ENCODE data around the gene UBA5.

- TF ChIP-seq POLR2AphosphoS5 (IDR thresholded peaks at IDR 0.05) (no peak), CTCF (IDR thresholded peaks at IDR 0.05 in 8 of 11, conservative IDR thresholded peaks at IDR 0.05 in 3 of 11) (no peak)
Measured at GRCh38 chr3:132630612-132631011, 29.5 kb upstream of the UBA5 start.

Measured in spleen (tissue), 7 donors.